SK-N-SH (cell line): ENCODE measurements around the gene TMEM164. TPM values are rescaled to one million over a fixed set of nuclear protein-coding genes. Genes with fewer than 3 reads are reported as not detected.

ENCODE experiments used
- CTCF ChIA-PET: fragments of 300-600, 350-600 bp; formaldehyde crosslinking; extraction: SDS; loops from one replicate; lab custom pipeline; 2021; lab: Yijun Ruan, JAX
- POLR2A ChIA-PET: fragments of 350-600 bp; sonication (Branson Sonifier 250); formaldehyde crosslinking; extraction: SDS; loops from one replicate; lab custom pipeline; 2020; ENCODE audit warnings: antibody characterized with exemption, inconsistent platforms; lab: Yijun Ruan, JAX
- DNase-seq: peaks from one replicate; pipeline ENCODE4 v3.0.0; 2012
- H2AFZ ChIP-seq: fragments of 200-600 bp; sonication (generic); 2 replicates; pipeline ENCODE4 v1.8.1; 2016; ENCODE audit warnings: antibody characterized with exemption, mild to moderate bottlenecking, low read depth
- H3F3A ChIP-seq: fragments of 200-600 bp; sonication (generic); replicated peaks from 2 replicates; pipeline ENCODE3; 2016; ENCODE audit warnings: antibody characterized with exemption, mild to moderate bottlenecking; ENCODE audit not compliant: insufficient read depth
- H3K27ac ChIP-seq, 2 experiments: fragments of 200-500 bp in 1 of 2; fragments of 200-600 bp in 1 of 2; sonication (Bioruptor generic) in 1 of 2; sonication (generic), shearing (Covaris generic) in 1 of 2; 2 replicates each; pipeline versions ENCODE4 v1.5.1 to v1.6.1; 2014 to 2016; ENCODE audit warnings: low read depth in 2 of 2, inconsistent platforms in 1 of 2, low read length in 1 of 2, mild to moderate bottlenecking in 1 of 2, mixed read lengths in 1 of 2
- H3K27me3 ChIP-seq: fragments of 200-600 bp; sonication (generic), shearing (Covaris generic); 2 replicates; pipeline ENCODE4 v1.6.1; 2016; ENCODE audit warnings: mixed run types; ENCODE audit not compliant: insufficient read depth
- H3K36me3 ChIP-seq, 2 experiments: fragments of 200-500 bp in 1 of 2; fragments of 200-600 bp in 1 of 2; sonication (Bioruptor generic) in 1 of 2; sonication (generic) in 1 of 2; replicated peaks in 1 of 2; 2 replicates each; pipeline versions ENCODE3 to v1.5.1; 2014 to 2016; ENCODE audit warnings: low read length in 1 of 2, mild to moderate bottlenecking in 1 of 2; ENCODE audit not compliant: insufficient read depth in 2 of 2, control insufficient read depth in 1 of 2
- H3K4me1 ChIP-seq, 2 experiments: fragments of 200-500 bp in 1 of 2; fragments of 200-600 bp in 1 of 2; sonication (Bioruptor generic) in 1 of 2; sonication (generic), shearing (Covaris generic) in 1 of 2; 2 replicates each; pipeline versions ENCODE4 v1.5.1 to v1.6.1; 2014 to 2016; ENCODE audit warnings: low read depth in 1 of 2, low read length in 1 of 2, mixed run types in 1 of 2; ENCODE audit not compliant: insufficient read depth in 2 of 2, control insufficient read depth in 1 of 2
- H3K4me2 ChIP-seq: fragments of 200-600 bp; sonication (generic), shearing (Covaris generic); 2 replicates; pipeline ENCODE4 v1.6.1; 2017; ENCODE audit warnings: mixed run types
- H3K4me3 ChIP-seq, 2 experiments: fragments of 200-500 bp in 1 of 2; fragments of 200-600 bp in 1 of 2; sonication (Bioruptor generic) in 1 of 2; sonication (generic), shearing (Covaris generic) in 1 of 2; 2 replicates each; pipeline versions ENCODE4 v1.5.1 to v1.8.1; 2014 to 2016; ENCODE audit warnings: low read depth in 2 of 2, inconsistent platforms in 1 of 2, low read length in 1 of 2, mild to moderate bottlenecking in 1 of 2, mixed read lengths in 1 of 2, moderate library complexity in 1 of 2
- H3K79me2 ChIP-seq: fragments of 200-600 bp; sonication (generic); 2 replicates; pipeline ENCODE4 v1.8.1; 2017; ENCODE audit warnings: mild to moderate bottlenecking; ENCODE audit not compliant: insufficient read depth
- H3K9ac ChIP-seq: fragments of 200-600 bp; sonication (generic); 2 replicates; pipeline ENCODE4 v1.6.1; 2017; ENCODE audit warnings: mixed run types
- H3K9me2 ChIP-seq: fragments of 200-600 bp; sonication (generic); 2 replicates; pipeline ENCODE4 v1.6.1; 2017; ENCODE audit warnings: mixed run types
- H3K9me3 ChIP-seq: fragments of 200-600 bp; sonication (generic); 2 replicates; pipeline ENCODE4 v1.6.1; 2017; ENCODE audit warnings: mixed run types, mild to moderate bottlenecking, moderate library complexity
- H4K20me1 ChIP-seq: fragments of 200-600 bp; sonication (generic); 2 replicates; pipeline ENCODE4 v1.6.1; 2017; ENCODE audit warnings: mild to moderate bottlenecking, mixed run types; ENCODE audit not compliant: insufficient read depth
- CHD2 ChIP-seq: fragments of 150-350 bp; IDR thresholded peaks from 2 replicates; pipeline ENCODE4 v1.6.1; 2018; ENCODE audit warnings: low read length; ENCODE audit not compliant: partially characterized antibody
- EZH2phosphoT487 ChIP-seq: fragments of 200-600 bp; sonication (generic); IDR thresholded peaks from 2 replicates; pipeline ENCODE4 v1.6.1; 2017; ENCODE audit warnings: low read depth, mixed run types, mild to moderate bottlenecking, antibody characterized with exemption, moderate library complexity, borderline replicate concordance
- FOSL2 ChIP-seq: IDR thresholded peaks from 2 replicates; pipeline ENCODE4 v1.4.0; 2012; ENCODE audit warnings: low read depth, mild to moderate bottlenecking, moderate library complexity, borderline replicate concordance
- FOXM1 ChIP-seq: IDR thresholded peaks from 2 replicates; pipeline ENCODE4 v1.4.0; 2012; ENCODE audit warnings: low read depth, mild to moderate bottlenecking
- GABPA ChIP-seq: IDR thresholded peaks from 2 replicates; pipeline ENCODE4 v1.4.0; 2012; ENCODE audit warnings: low read depth, mild to moderate bottlenecking
- GATA2 ChIP-seq: sonication (generic); formaldehyde crosslinking; IDR thresholded peaks from 2 replicates; pipeline ENCODE4 v1.5.0; 2020; ENCODE audit warnings: mild to moderate bottlenecking, missing genetic modification reagents
- JUND ChIP-seq: IDR thresholded peaks from 2 replicates; pipeline ENCODE4 v1.4.0; 2012
- MXI1 ChIP-seq: IDR thresholded peaks from 2 replicates; pipeline ENCODE4 v1.6.1; 2012; ENCODE audit warnings: mild to moderate bottlenecking, low read depth, low read length, improper control_type of control experiment
- NFIC ChIP-seq: IDR thresholded peaks from 2 replicates; pipeline ENCODE4 v1.4.0; 2012; ENCODE audit warnings: borderline replicate concordance
- NRF1 ChIP-seq: IDR thresholded peaks from 2 replicates; pipeline ENCODE4 v1.6.1; 2012; ENCODE audit warnings: low read depth, mild to moderate bottlenecking, low read length
- POLR2AphosphoS5 ChIP-seq: IDR thresholded peaks from 2 replicates; pipeline ENCODE4 v1.6.1; 2012; ENCODE audit warnings: low read depth, low read length
- RCOR1 ChIP-seq: fragments of 150-350 bp; IDR thresholded peaks from 2 replicates; pipeline ENCODE4 v1.6.1; 2017; ENCODE audit warnings: antibody characterized with exemption, low read length
- RFX5 ChIP-seq: IDR thresholded peaks from 2 replicates; pipeline ENCODE4 v1.6.1; 2012; ENCODE audit warnings: mild to moderate bottlenecking, improper control_type of control experiment, low read length
- SIN3A ChIP-seq: IDR thresholded peaks from 2 replicates; pipeline ENCODE4 v1.6.1; 2012; ENCODE audit warnings: low read depth, mild to moderate bottlenecking, low read length, moderate library complexity, borderline replicate concordance
- SMC3 ChIP-seq: IDR thresholded peaks from 2 replicates; pipeline ENCODE4 v1.6.1; 2012; ENCODE audit warnings: low read depth, low read length, improper control_type of control experiment
- TCF12 ChIP-seq: IDR thresholded peaks from 2 replicates; pipeline ENCODE4 v1.4.0; 2012
- USF2 ChIP-seq: fragments of 150-350 bp; IDR thresholded peaks from 2 replicates; pipeline ENCODE4 v1.6.1; 2017; ENCODE audit warnings: antibody characterized with exemption, low read length, low read depth, borderline replicate concordance
- polyA plus RNA-seq, 3 experiments: library from polyadenylated mRNA; depleted of rRNA; stranded (reverse); fragments of >200 nt; gene quantifications; 2 replicates each; pipeline ENCODE4 v1.2.3, GENCODE V29; 2012
- TF ChIP-seq, protein P1 (sequence below): IDR thresholded peaks from 2 replicates; pipeline ENCODE4 v1.6.1; 2012; ENCODE audit warnings: mild to moderate bottlenecking, low read depth, low read length, moderate library complexity
- TF ChIP-seq, protein P2 (sequence below): fragments of 200-600 bp; sonication (generic); IDR thresholded peaks from 2 replicates; pipeline ENCODE4 v1.6.1; 2017; ENCODE audit warnings: antibody characterized with exemption, mild to moderate bottlenecking, moderate library complexity
- TF ChIP-seq, protein P3 (sequence below): IDR thresholded peaks from 2 replicates; pipeline ENCODE4; 2012

The TMEM164 gene
- polyA plus RNA-seq, 1 of the 3 experiments (the other 2 are of a cell fraction) = 11.9 TPM

DNA sequence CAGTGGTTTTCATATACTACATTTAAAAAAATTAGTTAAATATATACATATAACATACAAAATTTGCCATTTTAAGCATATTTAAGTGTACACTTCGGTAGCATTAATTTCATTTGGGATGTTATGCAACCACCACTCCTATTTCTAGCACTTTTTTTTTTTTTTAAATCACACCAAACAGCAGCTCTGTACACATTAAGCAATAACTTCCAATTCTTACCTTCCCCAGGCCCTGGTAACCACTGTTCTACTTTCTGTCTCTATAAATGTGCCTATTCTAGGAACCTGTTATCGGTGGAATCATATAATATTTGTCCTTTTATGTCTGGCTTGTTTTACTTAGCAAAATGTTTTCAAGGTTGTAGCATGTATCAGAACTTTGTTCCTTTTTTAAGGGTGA is 39.1 kb downstream of the TMEM164 start (continued):
- no peak for TF ChIP-seq RFX5
- TF ChIP-seq SMC3 = no peak
- no peak for TF ChIP-seq GATA2 (CRISPR knock-in tag)

DNA sequence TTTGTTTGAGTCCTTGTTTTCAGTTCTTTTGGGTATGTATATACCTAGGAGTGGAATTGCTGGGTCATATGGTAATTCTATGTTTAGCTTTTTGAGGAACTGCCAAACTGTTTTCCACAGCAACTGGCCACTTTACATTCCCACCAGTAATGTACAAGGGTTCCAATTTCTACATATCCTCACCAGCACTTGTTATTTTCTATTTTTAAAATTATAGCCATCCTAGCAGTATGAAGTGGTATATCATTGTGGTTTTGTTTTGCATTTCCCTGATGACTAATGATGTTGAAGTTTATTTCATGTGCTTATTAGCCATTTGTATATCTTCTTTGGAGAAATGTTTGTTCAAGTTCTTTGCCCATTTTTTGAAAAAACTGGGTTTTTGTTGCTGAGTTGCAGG is 39.6 kb downstream of the TMEM164 start:
- TF ChIP-seq NFIC (no peak), NRF1 (no peak), SIN3A (no peak), EZH2phosphoT487 (no peak), CHD2 (no peak), MXI1 (no peak), FOSL2 (no peak), JUND (no peak), RCOR1 (no peak), GABPA (no peak), USF2 (no peak), POLR2AphosphoS5 (no peak), TCF12 (no peak), FOXM1 (no peak), GATA2 (CRISPR knock-in tag) (no peak)
- TF ChIP-seq, protein P1, sequence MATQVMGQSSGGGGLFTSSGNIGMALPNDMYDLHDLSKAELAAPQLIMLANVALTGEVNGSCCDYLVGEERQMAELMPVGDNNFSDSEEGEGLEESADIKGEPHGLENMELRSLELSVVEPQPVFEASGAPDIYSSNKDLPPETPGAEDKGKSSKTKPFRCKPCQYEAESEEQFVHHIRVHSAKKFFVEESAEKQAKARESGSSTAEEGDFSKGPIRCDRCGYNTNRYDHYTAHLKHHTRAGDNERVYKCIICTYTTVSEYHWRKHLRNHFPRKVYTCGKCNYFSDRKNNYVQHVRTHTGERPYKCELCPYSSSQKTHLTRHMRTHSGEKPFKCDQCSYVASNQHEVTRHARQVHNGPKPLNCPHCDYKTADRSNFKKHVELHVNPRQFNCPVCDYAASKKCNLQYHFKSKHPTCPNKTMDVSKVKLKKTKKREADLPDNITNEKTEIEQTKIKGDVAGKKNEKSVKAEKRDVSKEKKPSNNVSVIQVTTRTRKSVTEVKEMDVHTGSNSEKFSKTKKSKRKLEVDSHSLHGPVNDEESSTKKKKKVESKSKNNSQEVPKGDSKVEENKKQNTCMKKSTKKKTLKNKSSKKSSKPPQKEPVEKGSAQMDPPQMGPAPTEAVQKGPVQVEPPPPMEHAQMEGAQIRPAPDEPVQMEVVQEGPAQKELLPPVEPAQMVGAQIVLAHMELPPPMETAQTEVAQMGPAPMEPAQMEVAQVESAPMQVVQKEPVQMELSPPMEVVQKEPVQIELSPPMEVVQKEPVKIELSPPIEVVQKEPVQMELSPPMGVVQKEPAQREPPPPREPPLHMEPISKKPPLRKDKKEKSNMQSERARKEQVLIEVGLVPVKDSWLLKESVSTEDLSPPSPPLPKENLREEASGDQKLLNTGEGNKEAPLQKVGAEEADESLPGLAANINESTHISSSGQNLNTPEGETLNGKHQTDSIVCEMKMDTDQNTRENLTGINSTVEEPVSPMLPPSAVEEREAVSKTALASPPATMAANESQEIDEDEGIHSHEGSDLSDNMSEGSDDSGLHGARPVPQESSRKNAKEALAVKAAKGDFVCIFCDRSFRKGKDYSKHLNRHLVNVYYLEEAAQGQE = no peak
- TF ChIP-seq, protein P2, sequence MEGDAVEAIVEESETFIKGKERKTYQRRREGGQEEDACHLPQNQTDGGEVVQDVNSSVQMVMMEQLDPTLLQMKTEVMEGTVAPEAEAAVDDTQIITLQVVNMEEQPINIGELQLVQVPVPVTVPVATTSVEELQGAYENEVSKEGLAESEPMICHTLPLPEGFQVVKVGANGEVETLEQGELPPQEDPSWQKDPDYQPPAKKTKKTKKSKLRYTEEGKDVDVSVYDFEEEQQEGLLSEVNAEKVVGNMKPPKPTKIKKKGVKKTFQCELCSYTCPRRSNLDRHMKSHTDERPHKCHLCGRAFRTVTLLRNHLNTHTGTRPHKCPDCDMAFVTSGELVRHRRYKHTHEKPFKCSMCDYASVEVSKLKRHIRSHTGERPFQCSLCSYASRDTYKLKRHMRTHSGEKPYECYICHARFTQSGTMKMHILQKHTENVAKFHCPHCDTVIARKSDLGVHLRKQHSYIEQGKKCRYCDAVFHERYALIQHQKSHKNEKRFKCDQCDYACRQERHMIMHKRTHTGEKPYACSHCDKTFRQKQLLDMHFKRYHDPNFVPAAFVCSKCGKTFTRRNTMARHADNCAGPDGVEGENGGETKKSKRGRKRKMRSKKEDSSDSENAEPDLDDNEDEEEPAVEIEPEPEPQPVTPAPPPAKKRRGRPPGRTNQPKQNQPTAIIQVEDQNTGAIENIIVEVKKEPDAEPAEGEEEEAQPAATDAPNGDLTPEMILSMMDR = no peak
- TF ChIP-seq, protein P3, sequence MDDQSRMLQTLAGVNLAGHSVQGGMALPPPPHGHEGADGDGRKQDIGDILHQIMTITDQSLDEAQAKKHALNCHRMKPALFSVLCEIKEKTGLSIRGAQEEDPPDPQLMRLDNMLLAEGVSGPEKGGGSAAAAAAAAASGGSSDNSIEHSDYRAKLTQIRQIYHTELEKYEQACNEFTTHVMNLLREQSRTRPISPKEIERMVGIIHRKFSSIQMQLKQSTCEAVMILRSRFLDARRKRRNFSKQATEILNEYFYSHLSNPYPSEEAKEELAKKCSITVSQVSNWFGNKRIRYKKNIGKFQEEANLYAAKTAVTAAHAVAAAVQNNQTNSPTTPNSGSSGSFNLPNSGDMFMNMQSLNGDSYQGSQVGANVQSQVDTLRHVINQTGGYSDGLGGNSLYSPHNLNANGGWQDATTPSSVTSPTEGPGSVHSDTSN = no peak
- no peaks in the 10 kb centered on the region for H3K79me2 ChIP-seq
- no peaks in the 10 kb centered on the region; the same call in 1 of the 2 replicates for H3K27me3 ChIP-seq
- no peak overlapping the region for H2AFZ ChIP-seq
- H3K9me3 ChIP-seq = no peaks in the 10 kb centered on the region
- no peaks in the 10 kb centered on the region for H3F3A ChIP-seq
- POLR2A ChIA-PET = no interaction called here
- no peak overlapping the region for H3K9ac ChIP-seq
- no peak for DNase-seq
- no peaks in the 10 kb centered on the region; a peak in 1 of 4 replicates for H3K4me1 ChIP-seq
- H4K20me1 ChIP-seq = peaks cover 9% of the 10 kb centered on the region; the same call in 1 of the 2 replicates
- H3K4me2 ChIP-seq = no peak overlapping the region
- CTCF ChIA-PET = interaction anchor here (1.8 kb wide), 1 partner anchor 19 kb away, joined by 6 read pairs; no protein-coding TSS in a partner anchor
- no peaks in the 10 kb centered on the region for H3K36me3 ChIP-seq
- H3K9me2 ChIP-seq = no peaks in the 10 kb centered on the region
- H3K27ac ChIP-seq = no peak overlapping the region
- H3K4me3 ChIP-seq = no peak overlapping the region
